Measurements from ENCODE around the gene CNGB1. TPM values are rescaled to one million over a fixed set of nuclear protein-coding genes. Genes with fewer than 3 reads are reported as not detected.
A peak's percentile ranks its signal among the peaks of the same experiment; 100 is the strongest.

The CNGB1 gene
- total and polyA plus RNA-seq, 2 of the 13 experiments (the other 11 are each of a cell fraction or from before 2014, with no cell fraction given): 0.02 to 0.15 TPM

- H3K79me2 ChIP-seq (ENCODE audit: insufficient read depth, low read length): no peaks in the 10 kb centered on the region
- POLR2A ChIA-PET: no interaction called here
- H3K27me3 ChIP-seq (ENCODE audit: control insufficient read depth in 1 of 2, insufficient read depth in 2 of 2, low read length in 2 of 2): peaks cover 2 to 19% of the 10 kb centered on the region in 2 experiments; a peak in 3 of 5 replicates
- CTCF ChIA-PET (ENCODE audit: low intra/inter-chr PET ratio, low total read pairs): no interaction called here
- no peak overlapping the region for H3K4me3 ChIP-seq (replicated peaks in 1 of 3; ENCODE audit: insufficient read depth in 1 of 3, low read depth in 2 of 3, low read length in 3 of 3)
- intact Hi-C loops (cut with micrococcal nuclease; ENCODE audit: unreplicated experiment) (no loop called here), in situ Hi-C loops (cut with HindIII; ENCODE audit: extremely low pct_ligation_motif_present, low pct_unique_long_range_greater_than_20kb) (no loop called here)
- H3K27ac ChIP-seq (ENCODE audit: extremely low read length, insufficient read depth, low read length): no peak overlapping the region
- WGBS (ENCODE audit: low lambda C conversion rate): 89% methylated on average over 5 of the region's 5 CpGs
- BruUV-seq (replicated peaks): no TSS peak
- DNase-seq (ENCODE audit: low spot score) (no peak), ATAC-seq (no peak), FAIRE-seq (no peak)
- no peak overlapping the region for H3K4me2 ChIP-seq (ENCODE audit: low read depth, low read length)
- H3K36me3 ChIP-seq (replicated peaks in 1 of 2; ENCODE audit: control insufficient read depth in 1 of 2, insufficient read depth in 2 of 2, low read length in 2 of 2): no peaks in the 10 kb centered on the region
- TF ChIP-seq ZC3H13 (CRISPR knock-in tag; IDR thresholded peaks at IDR 0.05): no peak
- no peak for TF ChIP-seq ERF (CRISPR knock-in tag; IDR thresholded peaks at IDR 0.05)
- peak; percentile 21; the same call in 1 of the 2 replicates for TF ChIP-seq ZNF768 (CRISPR knock-in tag; IDR thresholded peaks at IDR 0.05)
- no peak for TF ChIP-seq HNRNPUL1 (IDR thresholded peaks at IDR 0.05; ENCODE audit: low read depth, low read length)
- no peaks in the 10 kb centered on the region for H3K9me3 ChIP-seq (ENCODE audit: low read length)
- no peaks in the 10 kb centered on the region for H4K20me1 ChIP-seq (ENCODE audit: insufficient read depth, low read length)
- H3K4me1 ChIP-seq (ENCODE audit: insufficient read depth, low read length): peaks cover 76% of the 10 kb centered on the region
- no peak overlapping the region for H2AFZ ChIP-seq (ENCODE audit: low read length)
- no peak overlapping the region for H3K9ac ChIP-seq (ENCODE audit: insufficient read depth, low read depth, low read length)
Observed at GRCh38 chr16:57888128-57888527, 82.8 kb downstream of the CNGB1 start.

DNA sequence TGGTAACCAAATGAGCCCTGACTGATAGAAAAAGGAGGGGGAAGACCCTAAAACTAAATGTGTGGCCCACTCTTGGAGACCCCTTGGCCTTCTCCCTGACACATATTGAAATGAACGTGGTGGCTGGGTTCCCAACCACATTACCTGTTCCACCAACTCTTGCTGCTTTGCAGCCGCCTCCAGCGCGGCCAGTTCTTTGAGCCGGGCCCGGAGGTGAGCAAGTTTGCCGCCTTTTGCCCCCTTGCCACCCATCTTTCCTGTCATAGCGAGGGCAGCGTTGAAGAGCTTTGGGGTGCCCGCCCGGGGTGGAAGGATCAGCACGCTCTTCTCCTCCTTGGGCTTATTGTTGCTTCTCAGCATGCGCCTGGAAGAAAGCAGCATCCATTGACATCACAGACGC, 83.2 kb downstream of the CNGB1 start:
- ATAC-seq (no peak), DNase-seq (ENCODE audit: low spot score) (no peak), FAIRE-seq (no peak)
- Histone ChIP-seq H4K20me1 (ENCODE audit: insufficient read depth, low read length) (no peaks in the 10 kb centered on the region), H3K79me2 (ENCODE audit: insufficient read depth, low read length) (no peaks in the 10 kb centered on the region), H2AFZ (ENCODE audit: low read length) (no peak overlapping the region), H3K9ac (ENCODE audit: insufficient read depth, low read depth, low read length) (no peak overlapping the region), H3K4me2 (ENCODE audit: low read depth, low read length) (no peak overlapping the region), H3K27ac (ENCODE audit: extremely low read length, insufficient read depth, low read length) (no peak overlapping the region), H3K4me3 (replicated peaks in 1 of 3; ENCODE audit: insufficient read depth in 1 of 3, low read depth in 2 of 3, low read length in 3 of 3) (no peak overlapping the region), H3K36me3 (replicated peaks in 1 of 2; ENCODE audit: control insufficient read depth in 1 of 2, insufficient read depth in 2 of 2, low read length in 2 of 2) (no peaks in the 10 kb centered on the region), H3K4me1 (ENCODE audit: insufficient read depth, low read length) (peaks cover 73% of the 10 kb centered on the region), H3K9me3 (ENCODE audit: low read length) (no peaks in the 10 kb centered on the region), H3K27me3 (ENCODE audit: control insufficient read depth in 1 of 2, insufficient read depth in 2 of 2, low read length in 2 of 2) (peaks cover 2 to 23% of the 10 kb centered on the region in 2 experiments; a peak in 3 of 5 replicates)
- no peak for TF ChIP-seq STAG1 (CRISPR knock-in tag; IDR thresholded peaks at IDR 0.05)
- TF ChIP-seq GLMP (CRISPR knock-in tag; IDR thresholded peaks at IDR 0.05; ENCODE audit: borderline replicate concordance): no peak
- TF ChIP-seq ZNF614 (CRISPR knock-in tag; IDR thresholded peaks at IDR 0.05; ENCODE audit: borderline replicate concordance): no peak
- no peak for TF ChIP-seq NFATC3 (CRISPR knock-in tag; IDR thresholded peaks at IDR 0.05)
- TF ChIP-seq TEF (CRISPR knock-in tag; IDR thresholded peaks at IDR 0.05): no peak
- TF ChIP-seq ARHGAP35 (CRISPR knock-in tag; IDR thresholded peaks at IDR 0.05; ENCODE audit: borderline replicate concordance): no peak
- TF ChIP-seq ZNF547 (CRISPR knock-in tag; IDR thresholded peaks at IDR 0.05): no peak
- no peak for TF ChIP-seq NR2F2 (IDR thresholded peaks at IDR 0.05; ENCODE audit: borderline replicate concordance, low read depth)
- TF ChIP-seq, protein P1, sequence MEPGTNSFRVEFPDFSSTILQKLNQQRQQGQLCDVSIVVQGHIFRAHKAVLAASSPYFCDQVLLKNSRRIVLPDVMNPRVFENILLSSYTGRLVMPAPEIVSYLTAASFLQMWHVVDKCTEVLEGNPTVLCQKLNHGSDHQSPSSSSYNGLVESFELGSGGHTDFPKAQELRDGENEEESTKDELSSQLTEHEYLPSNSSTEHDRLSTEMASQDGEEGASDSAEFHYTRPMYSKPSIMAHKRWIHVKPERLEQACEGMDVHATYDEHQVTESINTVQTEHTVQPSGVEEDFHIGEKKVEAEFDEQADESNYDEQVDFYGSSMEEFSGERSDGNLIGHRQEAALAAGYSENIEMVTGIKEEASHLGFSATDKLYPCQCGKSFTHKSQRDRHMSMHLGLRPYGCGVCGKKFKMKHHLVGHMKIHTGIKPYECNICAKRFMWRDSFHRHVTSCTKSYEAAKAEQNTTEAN (CRISPR knock-in tag; conservative IDR thresholded peaks at IDR 0.05): no peak
- no peak for TF ChIP-seq RAD51 (IDR thresholded peaks at IDR 0.05; ENCODE audit: borderline replicate concordance)
- TF ChIP-seq DNMT3B (CRISPR knock-in tag; conservative IDR thresholded peaks at IDR 0.05): no peak
- WGBS (ENCODE audit: low lambda C conversion rate): 94% methylated on average over 14 of the region's 14 CpGs
- in situ Hi-C loops (cut with HindIII; ENCODE audit: extremely low pct_ligation_motif_present, low pct_unique_long_range_greater_than_20kb) (no loop called here), intact Hi-C loops (cut with micrococcal nuclease; ENCODE audit: unreplicated experiment) (no loop called here)
- POLR2A ChIA-PET: no interaction called here
- no TSS peak for BruUV-seq (replicated peaks)
- CTCF ChIA-PET (ENCODE audit: low intra/inter-chr PET ratio, low total read pairs): no interaction called here

Measured in HepG2 (cell line).